HepG2 (cell line): ENCODE measurements around the gene MYL11. TPM values are rescaled to one million over a fixed set of nuclear protein-coding genes. Genes with fewer than 3 reads are reported as not detected.

Source experiments
- ELK4 ChIP-seq: sonication (generic); formaldehyde crosslinking; IDR thresholded peaks from 2 replicates; pipeline ENCODE4 v1.9.0; 2021; ENCODE audit warnings: missing genetic modification reagents, borderline replicate concordance
- HNF4G ChIP-seq, 2 experiments: sonication (generic) in 1 of 2; formaldehyde crosslinking in 1 of 2; IDR thresholded peaks; 2 replicates each; pipeline versions ENCODE4 v1.4.0 to v1.6.1; 2011 to 2020; ENCODE audit warnings: borderline replicate concordance in 2 of 2, low read depth in 2 of 2, mild to moderate bottlenecking in 2 of 2, low read length in 1 of 2, missing genetic modification reagents in 1 of 2, moderate library complexity in 1 of 2
- MEIS2 ChIP-seq: sonication (generic); formaldehyde crosslinking; IDR thresholded peaks from 2 replicates; pipeline ENCODE4 v1.9.0; 2021; ENCODE audit warnings: mild to moderate bottlenecking, missing genetic modification reagents
- NCOR1 ChIP-seq: fragments of 200-600 bp; sonication (generic); IDR thresholded peaks from 2 replicates; pipeline ENCODE4 v1.7.0; 2017; ENCODE audit warnings: antibody characterized with exemption, low read length, borderline replicate concordance
- NRL ChIP-seq: sonication (generic); formaldehyde crosslinking; IDR thresholded peaks from 2 replicates; pipeline ENCODE4 v1.5.0; 2020; ENCODE audit warnings: missing genetic modification reagents, mild to moderate bottlenecking, moderate library complexity, borderline replicate concordance
- SCMH1 ChIP-seq: sonication (generic); formaldehyde crosslinking; IDR thresholded peaks from 2 replicates; pipeline ENCODE4 v1.9.0; 2021; ENCODE audit warnings: missing genetic modification reagents, mild to moderate bottlenecking, borderline replicate concordance
- SRF ChIP-seq: IDR thresholded peaks from 2 replicates; pipeline ENCODE4 v1.6.1; 2011; ENCODE audit warnings: mild to moderate bottlenecking, low read depth, low read length, moderate library complexity
- SSRP1 ChIP-seq: IDR thresholded peaks from 2 replicates; pipeline ENCODE4 v1.6.1; 2016; ENCODE audit warnings: control low read depth
- THAP9 ChIP-seq: sonication (generic); formaldehyde crosslinking; IDR thresholded peaks from 2 replicates; pipeline ENCODE4; 2020; ENCODE audit warnings: missing genetic modification reagents, mild to moderate bottlenecking, borderline replicate concordance
- ZNF17 ChIP-seq: sonication (generic); formaldehyde crosslinking; IDR thresholded peaks from 2 replicates; pipeline ENCODE4 v1.5.0; 2020; ENCODE audit warnings: mild to moderate bottlenecking, missing genetic modification reagents
- ZNF710 ChIP-seq: sonication (generic); formaldehyde crosslinking; IDR thresholded peaks from 2 replicates; pipeline ENCODE4 v1.5.0; 2020; ENCODE audit warnings: mild to moderate bottlenecking, missing genetic modification reagents, borderline replicate concordance
- polyA plus RNA-seq, 8 experiments: library from polyadenylated mRNA; depleted of rRNA in 3 of 8; stranded (reverse) in 7 of 8; unstranded in 1 of 8; fragments of >200 nt; fragmentation: Illumina TruSeq in 4 of 8; extraction: Trizol in 4 of 8; gene quantifications; 2 replicates each; pipeline versions ENCODE4 v1.2.1 to v1.2.3, GENCODE V29; 2011 to 2016; ENCODE audit warnings: low read depth in 4 of 8, missing spikeins in 1 of 8, mixed read lengths in 1 of 8; ENCODE audit not compliant: insufficient read depth in 1 of 8
- total RNA-seq, 5 experiments: library from RNA; depleted of rRNA; stranded (reverse); fragments of >200 nt; fragmentation: Illumina TruSeq; extraction: Trizol; gene quantifications; 2 replicates each; pipeline ENCODE4 v1.2.3, GENCODE V29; 2016; ENCODE audit warnings: low read depth in 1 of 5
- TF ChIP-seq, protein P1 (sequence below): sonication (generic); formaldehyde crosslinking; IDR thresholded peaks from 2 replicates; pipeline ENCODE4 v1.4.0; 2020; ENCODE audit warnings: missing genetic modification reagents
- TF ChIP-seq, protein P2 (sequence below): sonication (generic); formaldehyde crosslinking; IDR thresholded peaks from 2 replicates; pipeline ENCODE4 v1.4.0; 2020; ENCODE audit warnings: mild to moderate bottlenecking, missing genetic modification reagents
- TF ChIP-seq, protein P3 (sequence below): sonication (generic); formaldehyde crosslinking; IDR thresholded peaks from 2 replicates; pipeline ENCODE4 v1.5.0; 2020; ENCODE audit warnings: mild to moderate bottlenecking, low read depth, missing genetic modification reagents, borderline replicate concordance

The MYL11 gene
- total and polyA plus RNA-seq, 2 of the 13 experiments (the other 11 are each of a cell fraction or from before 2014, with no cell fraction given): not detected

- TF ChIP-seq ZNF710: peak; percentile 94
- peak; percentile 96 for TF ChIP-seq NRL
- TF ChIP-seq ELK4: no peak
- TF ChIP-seq, protein P1, sequence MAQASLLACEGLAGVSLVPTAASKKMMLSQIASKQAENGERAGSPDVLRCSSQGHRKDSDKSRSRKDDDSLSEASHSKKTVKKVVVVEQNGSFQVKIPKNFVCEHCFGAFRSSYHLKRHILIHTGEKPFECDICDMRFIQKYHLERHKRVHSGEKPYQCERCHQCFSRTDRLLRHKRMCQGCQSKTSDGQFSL (CRISPR knock-in tag): peak; percentile 71
- no peak for TF ChIP-seq MEIS2
- TF ChIP-seq, protein P2, sequence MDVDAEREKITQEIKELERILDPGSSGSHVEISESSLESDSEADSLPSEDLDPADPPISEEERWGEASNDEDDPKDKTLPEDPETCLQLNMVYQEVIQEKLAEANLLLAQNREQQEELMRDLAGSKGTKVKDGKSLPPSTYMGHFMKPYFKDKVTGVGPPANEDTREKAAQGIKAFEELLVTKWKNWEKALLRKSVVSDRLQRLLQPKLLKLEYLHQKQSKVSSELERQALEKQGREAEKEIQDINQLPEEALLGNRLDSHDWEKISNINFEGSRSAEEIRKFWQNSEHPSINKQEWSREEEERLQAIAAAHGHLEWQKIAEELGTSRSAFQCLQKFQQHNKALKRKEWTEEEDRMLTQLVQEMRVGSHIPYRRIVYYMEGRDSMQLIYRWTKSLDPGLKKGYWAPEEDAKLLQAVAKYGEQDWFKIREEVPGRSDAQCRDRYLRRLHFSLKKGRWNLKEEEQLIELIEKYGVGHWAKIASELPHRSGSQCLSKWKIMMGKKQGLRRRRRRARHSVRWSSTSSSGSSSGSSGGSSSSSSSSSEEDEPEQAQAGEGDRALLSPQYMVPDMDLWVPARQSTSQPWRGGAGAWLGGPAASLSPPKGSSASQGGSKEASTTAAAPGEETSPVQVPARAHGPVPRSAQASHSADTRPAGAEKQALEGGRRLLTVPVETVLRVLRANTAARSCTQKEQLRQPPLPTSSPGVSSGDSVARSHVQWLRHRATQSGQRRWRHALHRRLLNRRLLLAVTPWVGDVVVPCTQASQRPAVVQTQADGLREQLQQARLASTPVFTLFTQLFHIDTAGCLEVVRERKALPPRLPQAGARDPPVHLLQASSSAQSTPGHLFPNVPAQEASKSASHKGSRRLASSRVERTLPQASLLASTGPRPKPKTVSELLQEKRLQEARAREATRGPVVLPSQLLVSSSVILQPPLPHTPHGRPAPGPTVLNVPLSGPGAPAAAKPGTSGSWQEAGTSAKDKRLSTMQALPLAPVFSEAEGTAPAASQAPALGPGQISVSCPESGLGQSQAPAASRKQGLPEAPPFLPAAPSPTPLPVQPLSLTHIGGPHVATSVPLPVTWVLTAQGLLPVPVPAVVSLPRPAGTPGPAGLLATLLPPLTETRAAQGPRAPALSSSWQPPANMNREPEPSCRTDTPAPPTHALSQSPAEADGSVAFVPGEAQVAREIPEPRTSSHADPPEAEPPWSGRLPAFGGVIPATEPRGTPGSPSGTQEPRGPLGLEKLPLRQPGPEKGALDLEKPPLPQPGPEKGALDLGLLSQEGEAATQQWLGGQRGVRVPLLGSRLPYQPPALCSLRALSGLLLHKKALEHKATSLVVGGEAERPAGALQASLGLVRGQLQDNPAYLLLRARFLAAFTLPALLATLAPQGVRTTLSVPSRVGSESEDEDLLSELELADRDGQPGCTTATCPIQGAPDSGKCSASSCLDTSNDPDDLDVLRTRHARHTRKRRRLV: peak; percentile 89
- no peak for TF ChIP-seq SSRP1 (CRISPR knock-in tag)
- TF ChIP-seq SRF: no peak
- no peak for TF ChIP-seq SCMH1 (CRISPR knock-in tag)
- TF ChIP-seq, protein P3, sequence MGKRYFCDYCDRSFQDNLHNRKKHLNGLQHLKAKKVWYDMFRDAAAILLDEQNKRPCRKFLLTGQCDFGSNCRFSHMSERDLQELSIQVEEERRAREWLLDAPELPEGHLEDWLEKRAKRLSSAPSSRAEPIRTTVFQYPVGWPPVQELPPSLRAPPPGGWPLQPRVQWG (CRISPR knock-in tag): no peak
- TF ChIP-seq ZNF17 (CRISPR knock-in tag): no peak
- TF ChIP-seq NCOR1: peak; percentile 44; the same call in 1 of the 2 replicates
- TF ChIP-seq HNF4G (IDR thresholded peaks at IDR 0.05; ENCODE audit: borderline replicate concordance, low read depth, low read length): 0 out of 2 replicates have a peak, but pooled peaks have one; percentile 14
- TF ChIP-seq HNF4G (CRISPR knock-in tag; IDR thresholded peaks at IDR 0.05; ENCODE audit: borderline replicate concordance, low read depth): 0 out of 2 replicates have a peak, but pooled peaks have one; percentile 20
- TF ChIP-seq THAP9 (CRISPR knock-in tag): peak; percentile 78; the same call in 1 of the 2 replicates
Measured at GRCh38 chr16:30407102-30407803, 32.7 kb downstream of the MYL11 start, which contains the start of gene ZNF771 (continued).
